Right renal cortex interstitium (tissue), 3 donors: ENCODE data around the gene SLC8A3. TPM values are rescaled to one million over a fixed set of nuclear protein-coding genes. Genes with fewer than 3 reads are reported as not detected.
A peak's percentile ranks its signal among the peaks of the same experiment; 100 is the strongest.

Experiments
- DNase-seq, 3 donors: peaks; one replicate each; pipeline ENCODE4 v3.0.0-alpha.2; 2013; ENCODE audit warnings: low read depth in 3 of 3, low spot score in 2 of 3
- polyA plus RNA-seq, 3 donors: library from polyadenylated mRNA; unstranded; fragments of 120-200 nt; gene quantifications; one replicate each; pipeline ENCODE4 v1.2.1, GENCODE V29; 2013; ENCODE audit not compliant: insufficient read length in 3 of 3

The SLC8A3 gene
- polyA plus RNA-seq, 3 donors, result 0.53 to 0.57 (median 0.54) TPM

GRCh38 chr14:70127186-70127585 is 61.6 kb downstream of the SLC8A3 start:
- no peak for DNase-seq

- no peak for DNase-seq
Measured at GRCh38 chr14:70123796-70124195, 65.0 kb downstream of the SLC8A3 start.

GRCh38 chr14:70121521-70121920 is 67.2 kb downstream of the SLC8A3 start:
- DNase-seq, result no peak

GRCh38 chr14:70118064-70118463 is 70.7 kb downstream of the SLC8A3 start:
- no peak for DNase-seq

- no peak for DNase-seq
Measured at GRCh38 chr14:70116278-70116677, 72.5 kb downstream of the SLC8A3 start.

- DNase-seq, result no peak
Measured at GRCh38 chr14:70114621-70115156, 74.1 kb downstream of the SLC8A3 start.

GRCh38 chr14:70113211-70113610 is 75.5 kb downstream of the SLC8A3 start:
- DNase-seq, result no peak

GRCh38 chr14:70108419-70108818 is 80.3 kb downstream of the SLC8A3 start:
- no peak for DNase-seq

- no peak for DNase-seq
Measured at GRCh38 chr14:70107309-70107708, 81.4 kb downstream of the SLC8A3 start.

- DNase-seq, result no peak
Measured at GRCh38 chr14:70100071-70100470, 88.7 kb downstream of the SLC8A3 start.

GRCh38 chr14:70098250-70098809 is 90.4 kb downstream of the SLC8A3 start:
- DNase-seq, result no peak

- no peak for DNase-seq
Measured at GRCh38 chr14:70097576-70098249, 91.0 kb downstream of the SLC8A3 start.

- DNase-seq, result no peak
Measured at GRCh38 chr14:70096866-70097265, 91.9 kb downstream of the SLC8A3 start.

- no peak for DNase-seq
Measured at GRCh38 chr14:70094631-70095030, 94.1 kb downstream of the SLC8A3 start.

- no peak for DNase-seq
Measured at GRCh38 chr14:70094106-70094505, 94.6 kb downstream of the SLC8A3 start.

GRCh38 chr14:70093156-70093555 is 95.6 kb downstream of the SLC8A3 start:
- DNase-seq, result no peak

GRCh38 chr14:70087380-70087697 is 101.4 kb downstream of the SLC8A3 start:
- DNase-seq, result no peak

GRCh38 chr14:70086685-70087379 is 101.9 kb downstream of the SLC8A3 start:
- DNase-seq, result peak in 1 of 3 donors; percentile 21

GRCh38 chr14:70084226-70084625 is 104.5 kb downstream of the SLC8A3 start:
- no peak for DNase-seq

- no peak for DNase-seq
Measured at GRCh38 chr14:70082394-70082793, 106.4 kb downstream of the SLC8A3 start.

- no peak for DNase-seq
Measured at GRCh38 chr14:70080076-70080475, 108.7 kb downstream of the SLC8A3 start.

- DNase-seq, result no peak
Measured at GRCh38 chr14:70078329-70078728, 110.4 kb downstream of the SLC8A3 start.
